ENCODE results near the gene TTPAL. TPM values are rescaled to one million over a fixed set of nuclear protein-coding genes. Genes with fewer than 3 reads are reported as not detected.

The TTPAL gene
- total RNA-seq, 1 donor from 2014 or later, result 2.9 TPM

DNA sequence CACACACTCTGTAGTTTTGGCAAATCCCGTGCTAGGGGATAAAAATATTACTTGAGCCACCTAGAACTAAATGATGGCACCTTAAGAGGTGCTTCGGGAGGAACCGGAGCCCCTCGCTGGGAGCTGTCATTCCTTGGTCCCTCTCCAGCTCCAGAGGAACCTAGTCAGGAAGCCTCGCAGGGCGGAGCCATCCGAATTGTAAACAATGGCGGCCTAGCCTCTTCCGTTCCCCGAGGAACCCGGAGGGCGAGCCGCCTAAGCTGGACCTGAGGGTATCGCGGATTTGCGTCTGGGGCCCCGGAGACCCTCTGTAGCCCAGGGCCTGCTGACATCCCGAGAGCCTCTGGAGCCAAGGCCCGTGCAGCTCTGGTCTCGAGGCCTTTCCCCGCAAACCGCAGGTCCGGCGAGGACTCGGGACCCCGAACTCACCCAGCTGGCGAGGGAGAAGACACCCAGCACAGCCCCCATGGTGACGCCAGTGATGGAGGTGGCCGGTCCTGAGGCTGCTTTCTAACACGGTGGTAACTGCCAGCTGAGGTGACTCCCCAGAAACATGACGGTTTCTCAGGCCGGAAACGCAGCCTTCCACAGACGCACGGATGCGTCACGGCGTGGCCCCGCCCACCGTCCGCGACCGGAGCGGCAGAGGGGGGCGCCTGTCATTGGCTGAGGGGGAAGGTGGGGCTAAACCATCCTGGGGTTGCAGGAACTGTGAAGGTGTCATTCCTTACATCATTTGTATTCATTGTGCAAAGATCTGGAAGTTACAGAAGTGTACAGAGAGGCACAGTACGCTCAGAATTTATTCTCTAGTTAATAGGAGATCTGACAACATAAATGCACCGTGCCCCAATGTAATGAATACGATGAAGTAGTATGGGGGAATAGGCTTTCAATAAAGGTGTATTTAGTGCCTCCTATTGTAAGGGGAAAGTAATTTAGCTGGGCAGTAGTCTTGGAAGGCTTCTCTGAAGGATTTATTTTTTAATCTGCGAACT, 46.1 kb downstream of the TTPAL start, which contains the start of gene SERINC3:
Gene SERINC3, minus strand, starts transcription at position 587 of the 998 bp plus-strand sequence. Its CDS starts 119 bp downstream, at position 468.
- ATAC-seq, result peak; percentile 99
- DNase-seq (ENCODE audit: missing footprints), result peak; percentile 98
- intact Hi-C loops (cut with DNase I), result no loop called here

DNA sequence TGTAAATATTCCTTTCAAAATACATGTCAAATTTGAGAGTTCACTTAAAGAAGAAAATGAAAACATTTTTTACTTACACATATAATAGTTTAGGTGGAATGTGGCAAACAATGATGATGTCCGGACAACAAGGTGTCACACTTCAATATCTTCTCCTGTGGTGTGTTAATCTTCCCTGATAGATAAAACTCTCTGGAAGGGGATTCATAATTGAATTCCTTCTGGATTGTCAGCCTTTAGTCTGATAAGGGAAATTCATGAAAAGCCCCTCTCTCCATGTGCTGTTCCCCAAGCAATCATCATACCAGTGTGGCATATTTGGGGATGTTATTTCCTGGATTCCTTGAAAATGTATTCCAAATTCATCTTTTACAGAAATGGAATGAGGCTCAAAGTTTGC, 47.2 kb downstream of the TTPAL start:
- DNase-seq (ENCODE audit: missing footprints) (no peak), ATAC-seq (no peak)
- intact Hi-C loops (cut with DNase I), result no loop called here

DNA sequence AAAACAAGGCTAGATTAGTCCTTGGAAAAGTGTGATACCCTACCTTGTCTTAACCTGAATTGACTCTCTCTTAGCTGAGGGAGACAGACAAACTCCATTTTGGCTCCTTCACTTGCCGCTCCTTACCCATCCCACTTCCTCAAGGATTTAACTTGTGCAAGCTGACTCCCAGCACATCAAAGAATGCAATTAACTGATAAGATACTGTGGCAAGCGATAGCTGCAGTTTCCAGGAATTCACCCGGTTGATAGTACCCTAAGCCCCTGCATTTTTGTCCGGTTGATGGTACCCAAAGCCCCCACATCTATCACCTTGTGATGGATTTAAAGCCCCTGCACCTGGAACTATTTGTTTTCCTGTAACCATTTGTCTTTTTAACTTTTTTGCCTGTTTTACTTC, 48.1 kb downstream of the TTPAL start:
- intact Hi-C loops (cut with DNase I), result no loop called here

DNA sequence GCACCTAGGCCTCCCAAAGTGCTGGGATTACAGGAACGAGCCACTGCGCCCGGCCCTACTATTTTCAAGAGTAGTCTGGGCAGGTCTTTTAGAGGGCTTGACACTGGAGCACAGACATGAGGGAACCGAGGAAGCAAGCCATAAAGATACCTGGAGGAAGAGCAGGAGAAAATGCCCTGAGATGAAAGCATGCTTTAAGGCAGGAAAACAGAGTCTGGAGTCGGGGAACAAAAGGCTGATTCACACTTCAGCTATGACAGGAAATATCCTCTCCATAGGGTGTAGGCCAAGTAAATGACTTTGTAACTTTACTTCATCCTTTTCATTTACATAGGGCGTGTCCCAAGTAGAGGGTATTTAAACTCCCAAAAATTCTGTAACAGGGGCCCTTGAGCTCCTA, 50.5 kb downstream of the TTPAL start:
- ATAC-seq (no peak), DNase-seq (ENCODE audit: missing footprints) (no peak)
- intact Hi-C loops (cut with DNase I), result no loop called here

More for the DNA sequence above, 48.1 kb downstream of the TTPAL start:
- ATAC-seq, result no peak
- DNase-seq (ENCODE audit: missing footprints), result no peak

DNA sequence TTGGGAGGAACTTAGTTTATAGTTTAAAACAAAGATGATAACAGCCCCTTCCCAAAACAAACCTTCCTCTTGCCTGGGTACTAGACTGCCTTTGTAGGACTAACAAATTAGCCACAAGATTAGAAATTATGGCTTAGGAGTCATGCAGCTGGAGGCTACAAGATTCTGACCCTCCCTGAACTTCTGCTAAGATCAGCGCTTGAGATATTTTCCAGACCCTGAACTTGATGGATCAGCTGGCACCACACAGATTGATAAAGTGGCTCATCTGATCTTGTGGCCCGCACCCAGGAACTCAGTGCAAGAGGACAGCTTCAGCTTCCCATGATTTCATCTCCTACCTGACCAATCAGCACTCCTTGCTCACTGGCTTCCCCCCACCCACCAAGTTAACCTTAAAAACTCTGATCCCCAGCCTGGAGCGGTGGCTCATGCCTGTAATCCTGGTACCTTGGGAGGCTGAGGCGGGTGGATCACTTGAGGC, 52.1 kb downstream of the TTPAL start:
- intact Hi-C loops (cut with DNase I), result no loop called here
- no peak for DNase-seq (ENCODE audit: missing footprints)
- ATAC-seq, result no peak

DNA sequence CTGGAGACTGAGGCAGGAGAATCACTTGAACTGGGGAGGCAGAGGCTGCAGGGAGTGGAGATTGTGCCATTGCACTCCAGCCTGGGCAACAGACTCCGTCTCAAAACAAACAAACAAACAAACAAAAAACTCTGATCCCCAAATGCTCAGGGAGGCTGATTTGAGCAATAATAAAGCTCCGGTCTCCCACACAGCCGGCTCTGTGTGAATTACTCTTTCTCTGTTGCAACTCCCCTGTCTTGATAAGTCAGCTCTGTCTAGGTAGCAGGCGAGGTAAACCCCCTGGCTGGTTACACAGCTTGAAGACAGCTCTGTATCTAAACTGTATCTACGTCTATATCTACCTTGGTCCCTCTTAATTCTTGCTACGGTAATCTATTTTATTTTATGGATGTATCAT, 52.6 kb downstream of the TTPAL start:
- DNase-seq (ENCODE audit: missing footprints) (no peak), ATAC-seq (no peak)
- intact Hi-C loops (cut with DNase I), result no loop called here

DNA sequence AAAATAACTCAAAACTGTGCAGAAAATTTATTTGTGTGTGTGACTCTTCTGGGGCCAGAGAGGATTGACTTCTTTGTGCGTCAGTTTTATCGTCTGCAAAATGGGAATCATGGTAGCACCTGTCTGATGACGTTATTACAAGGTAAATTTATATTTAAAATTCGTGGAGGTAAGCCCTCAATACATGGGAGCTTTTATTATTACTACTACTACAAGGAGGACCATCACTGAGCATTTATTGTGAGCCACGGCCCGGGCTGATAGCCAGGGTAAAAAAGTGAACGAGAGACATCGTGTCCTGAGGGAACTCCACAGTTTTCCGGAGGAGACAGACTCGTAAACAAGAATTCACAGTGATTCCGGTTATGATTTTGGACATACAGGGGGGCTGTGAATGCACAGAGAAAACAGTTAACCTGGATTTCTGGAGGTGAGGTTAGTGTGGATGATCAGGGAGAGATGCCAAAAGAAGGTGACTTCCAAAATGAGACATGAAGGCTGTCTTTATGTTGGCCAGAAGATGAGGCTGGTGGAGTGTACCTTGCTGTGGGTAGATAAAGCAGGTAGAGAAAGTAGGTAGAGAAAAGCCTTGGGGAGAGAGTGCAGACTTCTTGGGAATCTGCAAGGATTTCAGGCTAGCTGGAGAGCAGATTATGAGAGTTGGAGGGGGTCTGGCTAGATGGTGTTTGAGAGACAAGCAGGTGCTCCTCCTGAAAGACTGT, 56.7 kb downstream of the TTPAL start:
- intact Hi-C loops (cut with DNase I), result loop anchor here (1.0 to 5.0 kb wide), 3 partner anchors 40 to 155 kb away; no protein-coding TSS in a partner anchor
- DNase-seq (ENCODE audit: missing footprints) (no peak), ATAC-seq (peak; percentile 53)

DNA sequence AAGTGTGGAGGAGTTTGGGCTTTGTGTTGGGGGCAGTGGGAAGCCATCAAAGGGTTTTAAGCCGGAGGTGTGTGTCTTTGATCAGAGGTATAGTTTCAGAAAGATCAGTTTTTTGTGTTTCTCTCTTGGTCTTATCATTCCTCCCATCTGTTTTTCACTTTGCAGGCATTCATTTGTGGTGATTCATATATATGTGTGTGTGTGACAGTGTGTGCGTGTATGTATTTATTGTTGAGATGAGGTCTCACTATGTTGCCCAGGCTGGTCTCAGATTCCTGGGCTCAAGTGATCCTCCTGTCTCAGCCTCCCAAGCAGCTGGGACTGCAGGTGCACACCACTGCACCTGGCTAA, 57.3 kb downstream of the TTPAL start:
- ATAC-seq (no peak), DNase-seq (ENCODE audit: missing footprints) (no peak)
- intact Hi-C loops (cut with DNase I), result loop anchor here (1.0 to 5.0 kb wide), 3 partner anchors 39 to 154 kb away; no protein-coding TSS in a partner anchor

DNA sequence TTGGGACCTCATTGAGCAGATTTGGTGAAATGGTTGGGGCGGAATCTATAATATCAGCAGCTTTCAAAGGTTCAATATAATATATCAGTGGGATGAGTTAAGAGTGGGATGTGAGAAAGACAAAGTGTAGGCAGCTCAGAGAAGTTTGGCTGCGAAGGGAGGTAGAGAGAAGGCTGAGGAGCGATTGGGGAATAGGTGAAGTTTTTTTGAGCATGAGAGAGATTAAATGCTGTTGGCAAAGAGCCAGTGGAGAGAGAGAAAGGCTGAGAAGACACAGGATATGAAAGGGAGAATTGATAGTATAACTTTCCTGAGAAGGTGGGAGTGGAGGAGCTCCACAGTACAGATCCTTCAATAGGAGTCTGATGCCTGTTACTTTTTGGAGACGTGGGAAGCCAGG, 58.3 kb downstream of the TTPAL start:
- ATAC-seq (no peak), DNase-seq (ENCODE audit: missing footprints) (no peak)
- intact Hi-C loops (cut with DNase I), result loop anchor here (5.0 kb wide), 2 partner anchors 38 to 153 kb away; no protein-coding TSS in a partner anchor

DNA sequence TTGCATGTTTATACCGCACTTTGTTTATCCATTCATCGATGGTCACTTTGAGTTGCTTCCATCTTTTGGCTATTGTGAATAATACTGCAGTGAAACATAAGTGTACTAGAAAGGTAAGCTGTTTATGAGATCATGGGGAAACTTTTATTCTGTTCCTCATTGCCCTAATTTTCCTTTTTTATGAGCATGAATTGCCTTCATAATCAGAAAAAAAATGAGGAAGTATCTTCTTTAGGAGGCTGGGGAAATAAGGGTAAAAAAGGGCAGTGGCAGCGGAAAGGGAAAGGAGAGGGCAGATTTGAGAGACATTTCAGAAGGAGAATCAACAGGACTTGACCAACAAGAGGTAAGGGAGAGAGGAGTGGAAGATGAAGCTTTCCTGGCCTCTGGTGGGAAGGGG, 60.5 kb downstream of the TTPAL start:
- intact Hi-C loops (cut with DNase I), result no loop called here
- ATAC-seq (no peak), DNase-seq (ENCODE audit: missing footprints) (no peak)

DNA sequence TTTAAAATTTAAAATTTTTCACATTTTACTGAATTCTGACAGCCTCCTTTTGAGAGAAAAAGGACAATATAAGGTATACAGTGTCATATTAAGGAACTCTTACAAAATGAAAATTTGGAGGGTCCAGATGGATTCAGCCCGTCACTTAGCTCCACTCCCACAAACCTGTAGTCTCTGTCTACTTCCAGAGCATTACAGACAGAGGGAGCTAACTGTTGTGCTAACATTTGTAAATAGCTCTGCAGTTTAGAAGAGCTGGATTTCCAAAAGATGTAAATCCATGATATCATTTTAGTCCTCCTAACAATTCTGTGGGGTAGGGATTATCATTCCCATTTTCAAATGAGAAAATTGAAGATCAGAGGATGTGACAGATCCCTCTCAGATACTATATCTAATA, 62.3 kb downstream of the TTPAL start:
- ATAC-seq (no peak), DNase-seq (ENCODE audit: missing footprints) (no peak)
- intact Hi-C loops (cut with DNase I), result no loop called here

DNA sequence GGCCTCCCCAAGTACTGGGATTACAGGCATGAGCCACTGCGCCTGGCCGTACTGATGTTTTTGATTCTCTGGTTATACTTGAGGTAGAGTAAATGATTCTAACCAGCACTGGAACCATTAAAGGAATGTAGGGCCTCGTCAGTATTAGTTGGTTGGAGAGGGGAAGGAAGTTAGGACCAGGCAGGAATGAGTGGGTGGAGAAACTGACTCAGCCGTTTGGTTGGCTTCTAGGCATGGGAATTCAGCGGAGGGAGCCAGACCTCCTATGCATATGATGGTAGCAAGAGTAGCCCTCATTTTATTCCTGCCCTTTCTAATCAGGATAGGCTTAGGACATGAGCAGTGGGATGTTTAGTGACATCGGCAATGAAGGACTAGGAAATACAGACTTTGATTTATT, 65.2 kb downstream of the TTPAL start:
- intact Hi-C loops (cut with DNase I), result no loop called here
- ATAC-seq (no peak), DNase-seq (ENCODE audit: missing footprints) (no peak)

DNA sequence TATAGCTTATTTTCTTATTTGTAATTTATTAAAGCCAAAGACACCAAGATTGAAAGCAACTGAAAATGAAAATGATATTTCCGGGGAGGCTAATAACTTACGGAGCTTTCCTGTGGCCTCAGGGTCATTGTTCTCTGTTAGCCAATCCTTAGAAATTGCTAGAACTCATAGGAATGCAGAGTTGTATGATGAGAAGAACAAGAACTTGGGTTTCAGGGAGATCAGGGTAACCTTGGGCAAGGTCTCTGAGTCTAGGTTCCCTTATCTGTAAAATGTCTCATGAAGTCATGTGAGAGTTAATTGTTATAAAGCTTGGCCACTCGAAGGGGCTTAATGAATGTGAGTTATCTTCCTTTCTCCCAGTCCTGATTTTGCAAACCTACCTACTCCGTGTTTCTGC, 66.3 kb downstream of the TTPAL start:
- no peak for DNase-seq (ENCODE audit: missing footprints)
- intact Hi-C loops (cut with DNase I), result no loop called here

DNA sequence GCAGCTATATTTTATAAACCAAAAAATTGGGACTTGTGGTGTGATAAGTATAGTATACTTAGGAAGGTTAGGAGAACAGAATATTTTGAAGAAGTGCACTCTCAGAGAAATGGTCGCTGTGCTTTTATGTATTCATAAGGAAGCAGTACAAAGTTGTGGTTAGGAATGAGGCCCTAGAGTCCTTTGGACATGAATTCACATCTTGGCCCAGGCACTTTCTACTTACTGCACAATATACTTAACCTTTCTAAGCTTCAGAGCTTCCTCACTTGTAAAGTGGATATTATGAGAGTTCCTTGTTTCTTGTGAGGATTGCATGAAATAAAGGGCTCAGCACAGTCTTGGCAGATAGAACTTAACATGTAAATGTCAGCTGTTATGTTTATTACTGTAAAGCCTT, 67.2 kb downstream of the TTPAL start:
- ATAC-seq (no peak), DNase-seq (ENCODE audit: missing footprints) (no peak)
- intact Hi-C loops (cut with DNase I), result no loop called here

More for the DNA sequence above, 66.3 kb downstream of the TTPAL start:
- ATAC-seq, result no peak

DNA sequence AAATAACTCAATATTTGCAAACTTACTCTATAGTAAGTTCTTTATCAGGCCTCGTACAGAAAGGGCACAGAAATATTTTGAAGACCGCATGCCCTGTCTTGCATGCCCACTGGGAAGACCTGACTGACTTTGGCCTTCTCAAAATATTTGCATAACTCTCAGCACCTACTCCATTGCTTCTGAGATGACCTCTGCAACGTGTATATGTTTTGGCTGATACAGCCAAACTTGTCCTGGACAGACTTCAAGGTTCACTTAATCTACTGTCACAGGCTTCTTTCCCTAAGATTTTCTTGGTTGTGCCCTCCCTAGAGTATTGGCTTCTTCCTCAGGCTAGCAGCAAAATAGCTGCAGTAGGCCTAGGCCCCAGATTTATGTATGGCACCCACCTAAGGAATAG, 67.7 kb downstream of the TTPAL start:
- DNase-seq (ENCODE audit: missing footprints), result no peak
- intact Hi-C loops (cut with DNase I), result no loop called here
- no peak for ATAC-seq

Other genes starting within 250 kb of the TTPAL start
- 0.38 TPM for gene GDAP1L1, start 228.6 kb upstream of the TTPAL start, total RNA-seq
- 149 TPM for gene FITM2, start 164.7 kb upstream of the TTPAL start, total RNA-seq
- gene R3HDML, start 138.8 kb upstream of the TTPAL start, total RNA-seq, result not detected
- not detected for gene HNF4A, start 120.2 kb upstream of the TTPAL start, total RNA-seq
- 82.4 TPM for gene SERINC3, start 46.2 kb downstream of the TTPAL start, total RNA-seq
- 206 TPM for gene PKIG, start 106.7 kb downstream of the TTPAL start, total RNA-seq
- 10.7 TPM for gene ADA, start 175.8 kb downstream of the TTPAL start, total RNA-seq
- gene CCN5, start 239.5 kb downstream of the TTPAL start, total RNA-seq, result 13.6 TPM

Measured in Right ventricle myocardium inferior (tissue), 1 donor.